HUES64 (cell line): Measurements from ENCODE around the gene ASAP2.
"Not testable (repeated sequence)": the region's sequence is repeated elsewhere in the genome, so short reads cannot be mapped to it uniquely, and the experiment has no call there.

Experiments used
- H3K27ac ChIP-seq: 2 replicates; pipeline ENCODE4 v1.7.0; 2013; ENCODE audit warnings: low read depth, low read length, inconsistent platforms
- H3K27me3 ChIP-seq: 2 replicates; pipeline ENCODE4 v1.6.1; 2013; ENCODE audit warnings: mild to moderate bottlenecking, low read length; ENCODE audit not compliant: insufficient read depth
- H3K36me3 ChIP-seq: 2 replicates; pipeline ENCODE4 v1.6.1; 2013; ENCODE audit warnings: mild to moderate bottlenecking, low read length; ENCODE audit not compliant: insufficient read depth
- H3K4me1 ChIP-seq: 2 replicates; pipeline ENCODE4 v1.6.1; 2013; ENCODE audit warnings: mild to moderate bottlenecking, low read length, moderate library complexity; ENCODE audit not compliant: insufficient read depth
- H3K4me3 ChIP-seq: 2 replicates; pipeline ENCODE4 v1.5.1; 2013; ENCODE audit warnings: mild to moderate bottlenecking, low read length, moderate library complexity
- H3K9ac ChIP-seq: 2 replicates; pipeline ENCODE4 v1.6.1; 2013; ENCODE audit warnings: mild to moderate bottlenecking, low read depth, low read length
- H3K9me3 ChIP-seq: 2 replicates; pipeline ENCODE4 v1.6.1; 2013; ENCODE audit warnings: low read depth, low read length; ENCODE audit not compliant: insufficient read depth
- WGBS: fragments of 150-250, 120-280 bp; methylation state at CpG from one replicate; pipeline ENCODE4 v1.1.7; 2013; ENCODE audit warnings: missing lambda C conversion rate; 5-methylcytosine and 5-hydroxymethylcytosine counted together

ASAP2 gene

GRCh38 chr2:9214873-9215272 is 8.3 kb downstream of the ASAP2 start:
- H3K27ac ChIP-seq = no peak overlapping the region

GRCh38 chr2:9215680-9216079 is 9.1 kb downstream of the ASAP2 start:
- H3K27ac ChIP-seq = no peak overlapping the region

More at GRCh38 chr2:9214873-9215272, 8.3 kb downstream of the ASAP2 start:
- Histone ChIP-seq H3K36me3 (no peaks in the 10 kb centered on the region), H3K27me3 (peaks cover 20% of the 10 kb centered on the region), H3K4me1 (no peaks in the 10 kb centered on the region; the same call in 1 of the 2 replicates), H3K4me3 (no peak overlapping the region), H3K9me3 (no peaks in the 10 kb centered on the region), H3K9ac (no peak overlapping the region)
- 95% methylated on average over 5 of the region's 8 CpGs for WGBS

GRCh38 chr2:9216143-9216542 is 9.5 kb downstream of the ASAP2 start:
- 96% methylated on average over 2 of the region's 2 CpGs for WGBS
- not testable (repeated sequence) for H3K27ac ChIP-seq, H3K4me3 ChIP-seq, H3K36me3 ChIP-seq, H3K9ac ChIP-seq, H3K4me1 ChIP-seq, H3K9me3 ChIP-seq
- H3K27me3 ChIP-seq = peaks cover 20% of the 10 kb centered on the region

More at GRCh38 chr2:9215680-9216079, 9.1 kb downstream of the ASAP2 start:
- peaks cover 20% of the 10 kb centered on the region for H3K27me3 ChIP-seq
- 93% methylated on average over 4 of the region's 4 CpGs for WGBS
- H3K9ac ChIP-seq = no peak overlapping the region
- no peaks in the 10 kb centered on the region for H3K36me3 ChIP-seq
- H3K4me3 ChIP-seq = no peak overlapping the region
- H3K4me1 ChIP-seq = no peaks in the 10 kb centered on the region; the same call in 1 of the 2 replicates
- H3K9me3 ChIP-seq = no peaks in the 10 kb centered on the region

- no peak overlapping the region for H3K4me3 ChIP-seq
- WGBS = 72% methylated on average over 7 of the region's 7 CpGs
- no peaks in the 10 kb centered on the region for H3K4me1 ChIP-seq
- H3K36me3 ChIP-seq = no peaks in the 10 kb centered on the region
- peaks cover 20% of the 10 kb centered on the region for H3K27me3 ChIP-seq
- H3K9ac ChIP-seq = no peak overlapping the region
- H3K9me3 ChIP-seq = no peaks in the 10 kb centered on the region
- H3K27ac ChIP-seq = no peak overlapping the region
Observed at GRCh38 chr2:9217838-9218770, 11.5 kb downstream of the ASAP2 start.

GRCh38 chr2:9219027-9219445 is 12.4 kb downstream of the ASAP2 start:
- Histone ChIP-seq H3K9ac (no peak overlapping the region), H3K4me1 (no peaks in the 10 kb centered on the region)
- 67% methylated on average over 4 of the region's 4 CpGs for WGBS

GRCh38 chr2:9220201-9220600 is 13.6 kb downstream of the ASAP2 start:
- no peak overlapping the region for H3K9ac ChIP-seq

More at GRCh38 chr2:9219027-9219445, 12.4 kb downstream of the ASAP2 start:
- Histone ChIP-seq H3K27ac (no peak overlapping the region), H3K4me3 (no peak overlapping the region), H3K36me3 (no peaks in the 10 kb centered on the region), H3K27me3 (peaks cover 20% of the 10 kb centered on the region), H3K9me3 (no peaks in the 10 kb centered on the region)

GRCh38 chr2:9221223-9221622 is 14.6 kb downstream of the ASAP2 start:
- Histone ChIP-seq H3K27me3 (peaks cover 20% of the 10 kb centered on the region), H3K36me3 (no peaks in the 10 kb centered on the region), H3K27ac (no peak overlapping the region), H3K4me3 (no peak overlapping the region), H3K4me1 (0 out of 2 replicates have a peak, but pooled peaks cover under 1% of the 10 kb centered on the region), H3K9me3 (no peaks in the 10 kb centered on the region), H3K9ac (no peak overlapping the region)
- WGBS = 100% methylated on average over 1 of the region's 1 CpG

More at GRCh38 chr2:9220201-9220600, 13.6 kb downstream of the ASAP2 start:
- Histone ChIP-seq H3K4me1 (no peaks in the 10 kb centered on the region), H3K4me3 (no peak overlapping the region), H3K9me3 (no peaks in the 10 kb centered on the region), H3K36me3 (no peaks in the 10 kb centered on the region), H3K27ac (no peak overlapping the region), H3K27me3 (peaks cover 20% of the 10 kb centered on the region)

- H3K36me3 ChIP-seq = no peaks in the 10 kb centered on the region
- no peak overlapping the region for H3K27ac ChIP-seq
- H3K9ac ChIP-seq = no peak overlapping the region
- H3K27me3 ChIP-seq = peaks cover 17% of the 10 kb centered on the region
- H3K9me3 ChIP-seq = no peaks in the 10 kb centered on the region
- H3K4me3 ChIP-seq = no peak overlapping the region
- WGBS = 87% methylated on average over 8 of the region's 9 CpGs
- H3K4me1 ChIP-seq = 0 out of 2 replicates have a peak, but pooled peaks cover 7% of the 10 kb centered on the region
Observed at GRCh38 chr2:9222239-9222892, 15.8 kb downstream of the ASAP2 start.

GRCh38 chr2:9222893-9223287 is 16.3 kb downstream of the ASAP2 start:
- Histone ChIP-seq H3K27ac (no peak overlapping the region), H3K4me1 (0 out of 2 replicates have a peak, but pooled peaks cover 7% of the 10 kb centered on the region), H3K4me3 (no peak overlapping the region), H3K9me3 (no peaks in the 10 kb centered on the region), H3K27me3 (peaks cover 16% of the 10 kb centered on the region), H3K36me3 (no peaks in the 10 kb centered on the region), H3K9ac (no peak overlapping the region)
- 96% methylated on average over 2 of the region's 2 CpGs for WGBS

- Histone ChIP-seq H3K4me1 (0 out of 2 replicates have a peak, but pooled peaks cover 9% of the 10 kb centered on the region), H3K27ac (no peak overlapping the region), H3K4me3 (no peak overlapping the region), H3K9ac (no peak overlapping the region), H3K36me3 (no peaks in the 10 kb centered on the region), H3K27me3 (no peaks in the 10 kb centered on the region), H3K9me3 (no peaks in the 10 kb centered on the region)
- WGBS = 92% methylated on average over 9 of the region's 10 CpGs
Observed at GRCh38 chr2:9225806-9226205, 19.2 kb downstream of the ASAP2 start.
